WTC11 (cell line): ENCODE results near the gene CACNB3.

Experiments used
- ETV6 ChIP-seq: sonication (generic); formaldehyde crosslinking; IDR thresholded peaks from 2 replicates; pipeline ENCODE4 v1.8.1; 2022; ENCODE audit warnings: mild to moderate bottlenecking, missing genetic modification reagents
- FOXJ3 ChIP-seq: sonication (generic); formaldehyde crosslinking; IDR thresholded peaks from 2 replicates; pipeline ENCODE4 v1.9.0; 2021; ENCODE audit warnings: missing genetic modification reagents, mild to moderate bottlenecking, borderline replicate concordance
- IRF2 ChIP-seq: sonication (generic); formaldehyde crosslinking; IDR thresholded peaks from 2 replicates; pipeline ENCODE4 v1.8.0; 2022; ENCODE audit warnings: low read depth, missing genetic modification reagents, borderline replicate concordance
- TCF7 ChIP-seq: sonication (generic); formaldehyde crosslinking; IDR thresholded peaks from 2 replicates; pipeline ENCODE4 v1.8.0; 2022; ENCODE audit warnings: mild to moderate bottlenecking, low read depth, missing genetic modification reagents, moderate library complexity
- TEAD1 ChIP-seq: sonication (generic); formaldehyde crosslinking; IDR thresholded peaks from 2 replicates; pipeline ENCODE4 v1.8.0; 2022; ENCODE audit warnings: mild to moderate bottlenecking, missing genetic modification reagents
- TP53 ChIP-seq: sonication (generic); formaldehyde crosslinking; IDR thresholded peaks from 2 replicates; pipeline ENCODE4 v1.8.1; 2023; ENCODE audit warnings: mild to moderate bottlenecking, missing genetic modification reagents
- ZNF232 ChIP-seq: sonication (generic); formaldehyde crosslinking; IDR thresholded peaks from 2 replicates; pipeline ENCODE4 v1.8.0; 2022; ENCODE audit warnings: mild to moderate bottlenecking, missing genetic modification reagents
- ZNF396 ChIP-seq: fragments of 250-450 bp; sonication (Bioruptor Pico); IDR thresholded peaks from 2 replicates; pipeline ENCODE4 v1.8.0; 2021; ENCODE audit warnings: mild to moderate bottlenecking, moderate library complexity, borderline replicate concordance
- TF ChIP-seq, protein P1 (sequence below): fragments of 200-600 bp; IDR thresholded peaks from 2 replicates; pipeline ENCODE4 v1.8.0; 2022; ENCODE audit warnings: antibody characterized with exemption
- TF ChIP-seq, protein P2 (sequence below): sonication (generic); formaldehyde crosslinking; IDR thresholded peaks from 2 replicates; pipeline ENCODE4 v1.8.0; 2022; ENCODE audit warnings: missing genetic modification reagents
- TF ChIP-seq, protein P3 (sequence below): sonication (generic); formaldehyde crosslinking; IDR thresholded peaks from 2 replicates; pipeline ENCODE4 v1.8.1; 2022; ENCODE audit warnings: mild to moderate bottlenecking, moderate library complexity, missing genetic modification reagents
- TF ChIP-seq, protein P4 (sequence below): sonication (generic); formaldehyde crosslinking; IDR thresholded peaks from 2 replicates; pipeline ENCODE4 v1.8.1; 2023; ENCODE audit warnings: mild to moderate bottlenecking, moderate library complexity, missing genetic modification reagents

DNA sequence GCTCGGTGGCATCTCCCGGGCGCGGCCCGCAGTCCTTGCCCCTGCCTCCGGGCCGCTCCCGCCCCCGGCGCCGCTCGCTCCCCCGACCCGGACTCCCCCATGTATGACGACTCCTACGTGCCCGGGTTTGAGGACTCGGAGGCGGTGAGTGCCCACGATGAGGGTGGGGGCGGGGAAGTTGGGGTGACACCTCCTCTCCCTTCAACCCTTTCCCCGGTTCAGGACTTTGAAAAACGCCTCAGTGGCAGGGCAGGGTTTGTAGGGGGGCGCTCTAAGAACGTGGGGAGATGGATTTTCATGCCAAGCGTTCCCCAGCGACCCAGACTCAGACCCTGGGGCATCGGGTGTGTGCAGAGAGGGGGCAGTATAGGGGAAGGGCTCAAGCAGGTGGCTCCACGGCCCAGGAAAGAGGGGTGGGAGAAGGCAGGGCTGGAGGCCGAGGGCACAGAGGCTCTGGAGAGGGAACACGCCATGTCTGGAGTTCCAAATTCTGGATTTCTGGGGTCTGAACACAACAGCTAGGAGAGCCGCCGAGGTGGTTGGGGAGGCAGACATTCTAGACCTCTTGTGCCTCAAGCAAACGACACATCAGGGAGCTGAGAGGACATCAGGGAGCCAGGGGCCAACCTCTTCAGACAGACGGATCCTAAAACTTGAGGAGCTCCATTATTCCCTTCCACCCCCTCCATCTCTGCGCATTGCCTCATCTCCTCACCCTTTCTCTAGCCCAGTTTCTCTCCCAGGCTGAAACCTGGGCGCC lies 715 bp downstream of the CACNB3 start:
- TF ChIP-seq, protein P1, sequence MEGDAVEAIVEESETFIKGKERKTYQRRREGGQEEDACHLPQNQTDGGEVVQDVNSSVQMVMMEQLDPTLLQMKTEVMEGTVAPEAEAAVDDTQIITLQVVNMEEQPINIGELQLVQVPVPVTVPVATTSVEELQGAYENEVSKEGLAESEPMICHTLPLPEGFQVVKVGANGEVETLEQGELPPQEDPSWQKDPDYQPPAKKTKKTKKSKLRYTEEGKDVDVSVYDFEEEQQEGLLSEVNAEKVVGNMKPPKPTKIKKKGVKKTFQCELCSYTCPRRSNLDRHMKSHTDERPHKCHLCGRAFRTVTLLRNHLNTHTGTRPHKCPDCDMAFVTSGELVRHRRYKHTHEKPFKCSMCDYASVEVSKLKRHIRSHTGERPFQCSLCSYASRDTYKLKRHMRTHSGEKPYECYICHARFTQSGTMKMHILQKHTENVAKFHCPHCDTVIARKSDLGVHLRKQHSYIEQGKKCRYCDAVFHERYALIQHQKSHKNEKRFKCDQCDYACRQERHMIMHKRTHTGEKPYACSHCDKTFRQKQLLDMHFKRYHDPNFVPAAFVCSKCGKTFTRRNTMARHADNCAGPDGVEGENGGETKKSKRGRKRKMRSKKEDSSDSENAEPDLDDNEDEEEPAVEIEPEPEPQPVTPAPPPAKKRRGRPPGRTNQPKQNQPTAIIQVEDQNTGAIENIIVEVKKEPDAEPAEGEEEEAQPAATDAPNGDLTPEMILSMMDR: no peak
- TF ChIP-seq, protein P2, sequence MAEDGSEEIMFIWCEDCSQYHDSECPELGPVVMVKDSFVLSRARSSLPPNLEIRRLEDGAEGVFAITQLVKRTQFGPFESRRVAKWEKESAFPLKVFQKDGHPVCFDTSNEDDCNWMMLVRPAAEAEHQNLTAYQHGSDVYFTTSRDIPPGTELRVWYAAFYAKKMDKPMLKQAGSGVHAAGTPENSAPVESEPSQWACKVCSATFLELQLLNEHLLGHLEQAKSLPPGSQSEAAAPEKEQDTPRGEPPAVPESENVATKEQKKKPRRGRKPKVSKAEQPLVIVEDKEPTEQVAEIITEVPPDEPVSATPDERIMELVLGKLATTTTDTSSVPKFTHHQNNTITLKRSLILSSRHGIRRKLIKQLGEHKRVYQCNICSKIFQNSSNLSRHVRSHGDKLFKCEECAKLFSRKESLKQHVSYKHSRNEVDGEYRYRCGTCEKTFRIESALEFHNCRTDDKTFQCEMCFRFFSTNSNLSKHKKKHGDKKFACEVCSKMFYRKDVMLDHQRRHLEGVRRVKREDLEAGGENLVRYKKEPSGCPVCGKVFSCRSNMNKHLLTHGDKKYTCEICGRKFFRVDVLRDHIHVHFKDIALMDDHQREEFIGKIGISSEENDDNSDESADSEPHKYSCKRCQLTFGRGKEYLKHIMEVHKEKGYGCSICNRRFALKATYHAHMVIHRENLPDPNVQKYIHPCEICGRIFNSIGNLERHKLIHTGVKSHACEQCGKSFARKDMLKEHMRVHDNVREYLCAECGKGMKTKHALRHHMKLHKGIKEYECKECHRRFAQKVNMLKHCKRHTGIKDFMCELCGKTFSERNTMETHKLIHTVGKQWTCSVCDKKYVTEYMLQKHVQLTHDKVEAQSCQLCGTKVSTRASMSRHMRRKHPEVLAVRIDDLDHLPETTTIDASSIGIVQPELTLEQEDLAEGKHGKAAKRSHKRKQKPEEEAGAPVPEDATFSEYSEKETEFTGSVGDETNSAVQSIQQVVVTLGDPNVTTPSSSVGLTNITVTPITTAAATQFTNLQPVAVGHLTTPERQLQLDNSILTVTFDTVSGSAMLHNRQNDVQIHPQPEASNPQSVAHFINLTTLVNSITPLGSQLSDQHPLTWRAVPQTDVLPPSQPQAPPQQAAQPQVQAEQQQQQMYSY (CRISPR knock-in tag): no peak
- TF ChIP-seq ZNF232 (CRISPR knock-in tag) (no peak), ZNF396 (CRISPR knock-in tag) (no peak), FOXJ3 (CRISPR knock-in tag) (no peak), IRF2 (no peak), TEAD1 (CRISPR knock-in tag) (no peak), TCF7 (CRISPR knock-in tag) (no peak), TP53 (no peak), ETV6 (no peak)
- TF ChIP-seq, protein P3, sequence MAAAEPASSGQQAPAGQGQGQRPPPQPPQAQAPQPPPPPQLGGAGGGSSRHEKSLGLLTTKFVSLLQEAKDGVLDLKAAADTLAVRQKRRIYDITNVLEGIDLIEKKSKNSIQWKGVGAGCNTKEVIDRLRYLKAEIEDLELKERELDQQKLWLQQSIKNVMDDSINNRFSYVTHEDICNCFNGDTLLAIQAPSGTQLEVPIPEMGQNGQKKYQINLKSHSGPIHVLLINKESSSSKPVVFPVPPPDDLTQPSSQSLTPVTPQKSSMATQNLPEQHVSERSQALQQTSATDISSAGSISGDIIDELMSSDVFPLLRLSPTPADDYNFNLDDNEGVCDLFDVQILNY (CRISPR knock-in tag): no peak
- TF ChIP-seq, protein P4, sequence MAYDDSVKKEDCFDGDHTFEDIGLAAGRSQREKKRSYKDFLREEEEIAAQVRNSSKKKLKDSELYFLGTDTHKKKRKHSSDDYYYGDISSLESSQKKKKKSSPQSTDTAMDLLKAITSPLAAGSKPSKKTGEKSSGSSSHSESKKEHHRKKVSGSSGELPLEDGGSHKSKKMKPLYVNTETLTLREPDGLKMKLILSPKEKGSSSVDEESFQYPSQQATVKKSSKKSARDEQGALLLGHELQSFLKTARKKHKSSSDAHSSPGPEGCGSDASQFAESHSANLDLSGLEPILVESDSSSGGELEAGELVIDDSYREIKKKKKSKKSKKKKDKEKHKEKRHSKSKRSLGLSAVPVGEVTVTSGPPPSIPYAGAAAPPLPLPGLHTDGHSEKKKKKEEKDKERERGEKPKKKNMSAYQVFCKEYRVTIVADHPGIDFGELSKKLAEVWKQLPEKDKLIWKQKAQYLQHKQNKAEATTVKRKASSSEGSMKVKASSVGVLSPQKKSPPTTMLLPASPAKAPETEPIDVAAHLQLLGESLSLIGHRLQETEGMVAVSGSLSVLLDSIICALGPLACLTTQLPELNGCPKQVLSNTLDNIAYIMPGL: no peak
